Sigmoid colon (tissue), 4 donors: ENCODE measurements around the gene NFIA.

Experiments used
- EP300 ChIP-seq, 4 donors: sonication (generic); formaldehyde crosslinking; IDR thresholded peaks; one replicate each; pipeline ENCODE4 v1.6.1; 2017; ENCODE audit warnings: antibody characterized with exemption in 4 of 4
- TF ChIP-seq, protein P1 (sequence below), 4 experiments: fragments of 450-650 bp in 3 of 4; fragments of 200-600 bp in 1 of 4; IDR thresholded peaks; one replicate each; pipeline ENCODE4 v1.5.1; 2016 to 2019; ENCODE audit warnings: antibody characterized with exemption in 4 of 4, mild to moderate bottlenecking in 3 of 4, moderate library complexity in 2 of 4

DNA sequence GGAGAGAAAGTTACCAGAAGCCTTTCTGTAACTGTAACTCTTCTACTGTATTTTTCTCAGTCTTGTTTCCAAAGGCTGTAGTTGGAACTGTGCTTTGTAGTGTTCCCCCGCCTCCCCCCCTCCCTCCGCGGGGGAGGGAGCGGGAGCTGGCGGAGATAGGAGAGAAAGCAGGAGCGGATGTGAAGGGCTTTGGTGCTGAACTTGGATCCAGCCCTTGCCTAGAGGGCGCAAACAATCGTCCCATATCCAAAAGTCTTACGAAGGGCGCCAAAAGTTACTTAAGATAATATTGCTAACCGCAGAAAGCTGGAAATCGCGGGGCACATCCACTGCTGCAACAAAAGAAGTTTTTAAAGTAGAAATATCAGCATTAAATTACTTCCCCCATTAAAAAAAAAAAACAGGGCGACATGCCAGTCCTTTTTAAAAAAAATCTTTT, 2.4 kb upstream of the NFIA start:
- TF ChIP-seq, protein P1, sequence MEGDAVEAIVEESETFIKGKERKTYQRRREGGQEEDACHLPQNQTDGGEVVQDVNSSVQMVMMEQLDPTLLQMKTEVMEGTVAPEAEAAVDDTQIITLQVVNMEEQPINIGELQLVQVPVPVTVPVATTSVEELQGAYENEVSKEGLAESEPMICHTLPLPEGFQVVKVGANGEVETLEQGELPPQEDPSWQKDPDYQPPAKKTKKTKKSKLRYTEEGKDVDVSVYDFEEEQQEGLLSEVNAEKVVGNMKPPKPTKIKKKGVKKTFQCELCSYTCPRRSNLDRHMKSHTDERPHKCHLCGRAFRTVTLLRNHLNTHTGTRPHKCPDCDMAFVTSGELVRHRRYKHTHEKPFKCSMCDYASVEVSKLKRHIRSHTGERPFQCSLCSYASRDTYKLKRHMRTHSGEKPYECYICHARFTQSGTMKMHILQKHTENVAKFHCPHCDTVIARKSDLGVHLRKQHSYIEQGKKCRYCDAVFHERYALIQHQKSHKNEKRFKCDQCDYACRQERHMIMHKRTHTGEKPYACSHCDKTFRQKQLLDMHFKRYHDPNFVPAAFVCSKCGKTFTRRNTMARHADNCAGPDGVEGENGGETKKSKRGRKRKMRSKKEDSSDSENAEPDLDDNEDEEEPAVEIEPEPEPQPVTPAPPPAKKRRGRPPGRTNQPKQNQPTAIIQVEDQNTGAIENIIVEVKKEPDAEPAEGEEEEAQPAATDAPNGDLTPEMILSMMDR (IDR thresholded peaks at IDR 0.05) = no peak
- TF ChIP-seq EP300 (IDR thresholded peaks at IDR 0.05) = peak in 3 of 4 donors; percentile 7 to 51 (median 43)
